KG1 (cell line): ENCODE data around the gene ARID1B.

Source experiments
- DNase-seq: peaks from one replicate; lab custom pipeline; 2025; lab: John Stamatoyannopoulos, UW

Gene ARID1B

GRCh38 chr6:156825475-156825874 lies 48.3 kb downstream of the ARID1B start:
- DNase-seq, result no peak

- no peak for DNase-seq
Observed at GRCh38 chr6:156826290-156826955, 49.2 kb downstream of the ARID1B start.

GRCh38 chr6:156827382-156827781 lies 50.2 kb downstream of the ARID1B start:
- no peak for DNase-seq

GRCh38 chr6:156828280-156828703 lies 51.1 kb downstream of the ARID1B start:
- no peak for DNase-seq

- no peak for DNase-seq
Observed at GRCh38 chr6:156830126-156830525, 52.9 kb downstream of the ARID1B start.

- DNase-seq, result no peak
Observed at GRCh38 chr6:156832231-156832647, 55.1 kb downstream of the ARID1B start.

- no peak for DNase-seq
Observed at GRCh38 chr6:156832669-156833068, 55.5 kb downstream of the ARID1B start.

- DNase-seq, result no peak
Observed at GRCh38 chr6:156833755-156834154, 56.6 kb downstream of the ARID1B start.

GRCh38 chr6:156839129-156839528 lies 62.0 kb downstream of the ARID1B start:
- no peak for DNase-seq

- no peak for DNase-seq
Observed at GRCh38 chr6:156839591-156840001, 62.4 kb downstream of the ARID1B start.

- no peak for DNase-seq
Observed at GRCh38 chr6:156840136-156840535, 63.0 kb downstream of the ARID1B start.

GRCh38 chr6:156840606-156841005 lies 63.4 kb downstream of the ARID1B start:
- DNase-seq, result no peak

- DNase-seq, result no peak
Observed at GRCh38 chr6:156841508-156841907, 64.3 kb downstream of the ARID1B start.

GRCh38 chr6:156842598-156843250 lies 65.5 kb downstream of the ARID1B start:
- DNase-seq, result no peak

GRCh38 chr6:156844089-156844488 lies 66.9 kb downstream of the ARID1B start:
- no peak for DNase-seq

- DNase-seq, result no peak
Observed at GRCh38 chr6:156845454-156846155, 68.4 kb downstream of the ARID1B start.

GRCh38 chr6:156846845-156847599 lies 69.8 kb downstream of the ARID1B start:
- no peak for DNase-seq

GRCh38 chr6:156848123-156848522 lies 70.9 kb downstream of the ARID1B start:
- DNase-seq, result no peak

- DNase-seq, result no peak
Observed at GRCh38 chr6:156848533-156848932, 71.4 kb downstream of the ARID1B start.

GRCh38 chr6:156849806-156850205 lies 72.6 kb downstream of the ARID1B start:
- no peak for DNase-seq

GRCh38 chr6:156850353-156850752 lies 73.2 kb downstream of the ARID1B start:
- no peak for DNase-seq

GRCh38 chr6:156851454-156851921 lies 74.3 kb downstream of the ARID1B start:
- no peak for DNase-seq
